HCT116 (cell line): Measurements from ENCODE around the gene PRKG1. TPM values are rescaled to one million over a fixed set of nuclear protein-coding genes. Genes with fewer than 3 reads are reported as not detected.

Experiments used
- ATAC-seq: fragments of 200-7000 bp; cut with Tn5 transposase; 2 replicates; pipeline ENCODE4 v1.9.1; 2020; ENCODE audit warnings: mild to moderate bottlenecking, moderate library complexity
- BruUV-seq: library from RNA; stranded (reverse); fragments of 400-500 nt; replicated peaks from 2 replicates; lab custom pipeline; 2021; lab: Mats Ljungman, UMichigan
- CTCF ChIA-PET: fragments of 300-600 bp; sonication (Branson Sonifier 250); formaldehyde crosslinking; loops from one replicate; lab custom pipeline; 2021; ENCODE audit warnings: antibody characterized with exemption; lab: Charles Lee
- POLR2A ChIA-PET: fragments of 300-600, 350-600 bp; sonication (Branson Sonifier 250); formaldehyde crosslinking; loops from one replicate; lab custom pipeline; 2021; ENCODE audit warnings: antibody characterized with exemption; lab: Charles Lee
- RAD21 ChIA-PET, 2 experiments: fragments of 300-600 bp; sonication (Branson Sonifier 250); formaldehyde crosslinking; loops; one replicate each; lab custom pipeline; 2023; ENCODE audit warnings: low total read pairs in 2 of 2; ENCODE audit not compliant: uncharacterized antibody in 2 of 2, unreplicated experiment in 2 of 2, low non-redundant PET in 1 of 2; lab: Charles Lee
- DNase-seq: peaks from one replicate; pipeline ENCODE4 v3.0.0-alpha.2; 2010; ENCODE audit warnings: low read depth, low spot score
- H2AFZ ChIP-seq: fragments of 200-600 bp; shearing (Covaris generic), sonication (generic); 2 replicates; pipeline ENCODE4 v1.6.1; 2017; ENCODE audit warnings: low read depth, mixed run types, mixed read lengths, antibody characterized with exemption, low read length; ENCODE audit not compliant: poor library complexity, severe bottlenecking
- H3K27ac ChIP-seq: 2 replicates; pipeline ENCODE4 v1.5.1; 2012; ENCODE audit warnings: low read depth, low read length
- H3K27me3 ChIP-seq: fragments of 200-600 bp; sonication (generic); 2 replicates; pipeline ENCODE4 v1.6.1; 2016; ENCODE audit warnings: mixed run types, low read length, mixed read lengths; ENCODE audit not compliant: insufficient read depth
- H3K36me3 ChIP-seq, 2 experiments: fragments of 200-500 bp in 1 of 2; fragments of 200-600 bp in 1 of 2; sonication (Bioruptor generic) in 1 of 2; sonication (generic) in 1 of 2; 2 replicates each; pipeline versions ENCODE4 v1.5.1 to v1.6.1; 2014 to 2016; ENCODE audit warnings: low read length in 2 of 2, inconsistent platforms in 1 of 2, mixed read lengths in 1 of 2, mixed run types in 1 of 2; ENCODE audit not compliant: insufficient read depth in 2 of 2, control insufficient read depth in 1 of 2
- H3K4me1 ChIP-seq, 2 experiments: fragments of 200-600 bp in 1 of 2; sonication (generic) in 1 of 2; 2 replicates each; pipeline versions ENCODE4 v1.5.1 to v1.6.1; 2012 to 2017; ENCODE audit warnings: low read length in 2 of 2, inconsistent platforms in 1 of 2, mild to moderate bottlenecking in 1 of 2, mixed read lengths in 1 of 2, mixed run types in 1 of 2, moderate library complexity in 1 of 2; ENCODE audit not compliant: insufficient read depth in 2 of 2, control insufficient read depth in 1 of 2
- H3K4me2 ChIP-seq: fragments of 200-600 bp; sonication (generic); 2 replicates; pipeline ENCODE4 v1.6.1; 2017; ENCODE audit warnings: mixed run types, low read length, mixed read lengths
- H3K4me3 ChIP-seq, 2 experiments: fragments of 200-600 bp in 1 of 2; sonication (generic) in 1 of 2; replicated peaks in 1 of 2; 2 replicates each; pipeline ENCODE4 v1.5.1; 2011 to 2016; ENCODE audit warnings: low read length in 2 of 2, control low read depth in 1 of 2, low read depth in 1 of 2, mild to moderate bottlenecking in 1 of 2, mixed read lengths in 1 of 2, mixed run types in 1 of 2
- H3K79me2 ChIP-seq: fragments of 200-600 bp; sonication (generic); 2 replicates; pipeline ENCODE4 v1.6.1; 2017; ENCODE audit warnings: mild to moderate bottlenecking, mixed run types, low read length, moderate library complexity, mixed read lengths; ENCODE audit not compliant: insufficient read depth
- H3K9ac ChIP-seq: fragments of 200-600 bp; sonication (generic); 2 replicates; pipeline ENCODE4 v1.6.1; 2016; ENCODE audit warnings: low read length, mixed read lengths
- H3K9me2 ChIP-seq: fragments of 200-600 bp; sonication (generic), shearing (Covaris generic); 2 replicates; pipeline ENCODE4 v1.6.1; 2017; ENCODE audit warnings: mixed run types, mild to moderate bottlenecking, moderate library complexity; ENCODE audit not compliant: insufficient read depth
- H3K9me3 ChIP-seq, 2 experiments: fragments of 200-500 bp in 1 of 2; fragments of 200-600 bp in 1 of 2; sonication (Bioruptor generic) in 1 of 2; sonication (generic) in 1 of 2; 2 replicates each; pipeline ENCODE4 v1.6.1; 2014 to 2017; ENCODE audit warnings: low read length in 2 of 2, mixed read lengths in 2 of 2, inconsistent platforms in 1 of 2, low read depth in 1 of 2, mild to moderate bottlenecking in 1 of 2, mixed run types in 1 of 2, moderate library complexity in 1 of 2; ENCODE audit not compliant: control insufficient read depth in 1 of 2, insufficient read depth in 1 of 2
- H4K20me1 ChIP-seq: fragments of 200-600 bp; sonication (generic), shearing (Covaris generic); 2 replicates; pipeline ENCODE4 v1.6.1; 2017; ENCODE audit warnings: mixed run types, mild to moderate bottlenecking, moderate library complexity; ENCODE audit not compliant: insufficient read depth
- CBX3 ChIP-seq: IDR thresholded peaks from 2 replicates; pipeline ENCODE4 v1.6.1; 2012; ENCODE audit warnings: low read depth
- CEBPB ChIP-seq: IDR thresholded peaks from 2 replicates; pipeline ENCODE4 v1.6.1; 2012; ENCODE audit warnings: low read depth
- EGR1 ChIP-seq: IDR thresholded peaks from 2 replicates; pipeline ENCODE4 v1.6.1; 2012; ENCODE audit warnings: low read depth
- ELF1 ChIP-seq: IDR thresholded peaks from 2 replicates; pipeline ENCODE4 v1.6.1; 2012; ENCODE audit warnings: low read depth, borderline replicate concordance
- FOSL1 ChIP-seq: IDR thresholded peaks from 2 replicates; pipeline ENCODE4 v1.6.1; 2012; ENCODE audit warnings: low read depth
- JUND ChIP-seq: IDR thresholded peaks from 2 replicates; pipeline ENCODE4 v1.6.1; 2012
- RAD21 ChIP-seq: IDR thresholded peaks from 2 replicates; pipeline ENCODE4 v1.6.1; 2012; ENCODE audit warnings: low read depth, mild to moderate bottlenecking
- SP1 ChIP-seq: IDR thresholded peaks from 2 replicates; pipeline ENCODE4 v1.6.1; 2012; ENCODE audit warnings: low read depth
- TCF7L2 ChIP-seq: IDR thresholded peaks from 2 replicates; pipeline ENCODE4 v1.7.0; 2011; ENCODE audit warnings: borderline replicate concordance, inconsistent platforms; ENCODE audit not compliant: insufficient read depth, insufficient read length; ENCODE audit errors: extremely low read depth
- YY1 ChIP-seq: IDR thresholded peaks from 2 replicates; pipeline ENCODE4 v1.6.1; 2011; ENCODE audit warnings: low read length, low read depth, moderate library complexity, mild to moderate bottlenecking; ENCODE audit not compliant: insufficient replicate concordance; ENCODE audit errors: extremely low read depth
- ZFX ChIP-seq: fragments of 450-650 bp; IDR thresholded peaks from 2 replicates; pipeline ENCODE4 v1.6.1; 2017
- ZNF274 ChIP-seq: fragments of 200-500 bp; sonication (Bioruptor generic); IDR thresholded peaks from 2 replicates; pipeline ENCODE4 v1.6.1; 2014; ENCODE audit warnings: mild to moderate bottlenecking, low read depth, low read length, inconsistent platforms
- intact Hi-C: fragments of 100-400 bp; cut with micrococcal nuclease; formaldehyde crosslinking; loops from 2 replicates; pipeline ENCODE4 v1.10.0; 2022
- total RNA-seq: library from RNA; stranded (reverse); gene quantifications from one replicate; pipeline ENCODE4 v1.2.1, GENCODE V29; 2021; ENCODE audit not compliant: unreplicated experiment
- TF ChIP-seq, protein P1 (sequence below): IDR thresholded peaks from 2 replicates; pipeline ENCODE4 v1.6.1; 2012; ENCODE audit warnings: low read depth
- TF ChIP-seq, protein P2 (sequence below): IDR thresholded peaks from 2 replicates; pipeline ENCODE4 v1.6.1; 2011; ENCODE audit warnings: mild to moderate bottlenecking, low read length, moderate library complexity; ENCODE audit not compliant: insufficient replicate concordance; ENCODE audit errors: extremely low read depth

Gene PRKG1
- total RNA-seq, 1 experiment from 2014 or later, result 1.4 TPM

DNA sequence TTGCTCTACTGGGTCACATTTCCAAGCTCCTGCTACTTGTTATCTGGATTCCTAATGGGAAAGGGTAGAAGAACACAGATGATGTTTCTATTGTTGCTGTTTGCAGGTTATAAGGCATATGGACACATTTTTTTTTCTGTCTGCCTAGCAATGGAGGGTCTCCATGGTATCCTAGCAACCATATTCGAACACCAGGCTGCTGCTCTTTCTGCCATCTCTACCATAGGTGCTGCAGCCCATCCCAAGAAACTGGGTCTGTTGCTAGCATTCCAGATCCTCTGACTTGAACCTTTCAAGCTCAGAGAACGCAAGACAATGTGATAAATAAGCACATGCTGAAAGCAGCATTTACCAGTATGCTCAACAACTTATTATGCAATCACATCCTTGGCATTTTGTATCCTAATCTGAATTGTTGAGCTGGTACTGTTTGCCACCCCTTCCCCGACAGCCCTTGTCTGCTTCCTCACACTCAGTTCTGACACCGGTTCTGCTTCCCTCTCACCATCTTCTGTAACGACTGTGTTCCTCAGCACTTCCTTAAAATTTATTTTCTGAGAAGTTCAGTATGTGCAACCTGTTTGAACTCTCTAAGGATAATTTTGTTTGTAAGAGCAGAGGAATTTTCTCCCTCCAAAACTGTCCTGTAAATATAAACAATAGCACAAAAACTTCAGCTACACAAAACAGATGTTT is 6.2 kb downstream of the PRKG1 start:
- H3K27me3 ChIP-seq, result peaks cover 34% of the 10 kb centered on the region
- H2AFZ ChIP-seq, result no peak overlapping the region
- DNase-seq, result no peak
- no peaks in the 10 kb centered on the region for H3K4me1 ChIP-seq
- no peaks in the 10 kb centered on the region for H3K9me3 ChIP-seq
- intact Hi-C loops, result no loop called here
- no TSS peak for BruUV-seq
- ChIA-PET RAD21 (no interaction called here), POLR2A (no interaction called here), CTCF (no interaction called here)
- H3K27ac ChIP-seq, result no peak overlapping the region
- no peak overlapping the region for H3K4me2 ChIP-seq
- H3K79me2 ChIP-seq, result no peaks in the 10 kb centered on the region
- no peaks in the 10 kb centered on the region for H3K36me3 ChIP-seq
- no peak overlapping the region for H3K9ac ChIP-seq
- no peaks in the 10 kb centered on the region for H3K9me2 ChIP-seq
- no peak overlapping the region for H3K4me3 ChIP-seq
- no peak for TF ChIP-seq TCF7L2
- no peak for TF ChIP-seq CBX3
- no peak for TF ChIP-seq FOSL1
- TF ChIP-seq, protein P1, sequence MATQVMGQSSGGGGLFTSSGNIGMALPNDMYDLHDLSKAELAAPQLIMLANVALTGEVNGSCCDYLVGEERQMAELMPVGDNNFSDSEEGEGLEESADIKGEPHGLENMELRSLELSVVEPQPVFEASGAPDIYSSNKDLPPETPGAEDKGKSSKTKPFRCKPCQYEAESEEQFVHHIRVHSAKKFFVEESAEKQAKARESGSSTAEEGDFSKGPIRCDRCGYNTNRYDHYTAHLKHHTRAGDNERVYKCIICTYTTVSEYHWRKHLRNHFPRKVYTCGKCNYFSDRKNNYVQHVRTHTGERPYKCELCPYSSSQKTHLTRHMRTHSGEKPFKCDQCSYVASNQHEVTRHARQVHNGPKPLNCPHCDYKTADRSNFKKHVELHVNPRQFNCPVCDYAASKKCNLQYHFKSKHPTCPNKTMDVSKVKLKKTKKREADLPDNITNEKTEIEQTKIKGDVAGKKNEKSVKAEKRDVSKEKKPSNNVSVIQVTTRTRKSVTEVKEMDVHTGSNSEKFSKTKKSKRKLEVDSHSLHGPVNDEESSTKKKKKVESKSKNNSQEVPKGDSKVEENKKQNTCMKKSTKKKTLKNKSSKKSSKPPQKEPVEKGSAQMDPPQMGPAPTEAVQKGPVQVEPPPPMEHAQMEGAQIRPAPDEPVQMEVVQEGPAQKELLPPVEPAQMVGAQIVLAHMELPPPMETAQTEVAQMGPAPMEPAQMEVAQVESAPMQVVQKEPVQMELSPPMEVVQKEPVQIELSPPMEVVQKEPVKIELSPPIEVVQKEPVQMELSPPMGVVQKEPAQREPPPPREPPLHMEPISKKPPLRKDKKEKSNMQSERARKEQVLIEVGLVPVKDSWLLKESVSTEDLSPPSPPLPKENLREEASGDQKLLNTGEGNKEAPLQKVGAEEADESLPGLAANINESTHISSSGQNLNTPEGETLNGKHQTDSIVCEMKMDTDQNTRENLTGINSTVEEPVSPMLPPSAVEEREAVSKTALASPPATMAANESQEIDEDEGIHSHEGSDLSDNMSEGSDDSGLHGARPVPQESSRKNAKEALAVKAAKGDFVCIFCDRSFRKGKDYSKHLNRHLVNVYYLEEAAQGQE, result no peak
- no peak for TF ChIP-seq ELF1
- no peak for TF ChIP-seq JUND
- no peak for TF ChIP-seq EGR1
- TF ChIP-seq SP1, result no peak
- no peak for TF ChIP-seq CEBPB
- no peak for TF ChIP-seq YY1
- TF ChIP-seq, protein P2, sequence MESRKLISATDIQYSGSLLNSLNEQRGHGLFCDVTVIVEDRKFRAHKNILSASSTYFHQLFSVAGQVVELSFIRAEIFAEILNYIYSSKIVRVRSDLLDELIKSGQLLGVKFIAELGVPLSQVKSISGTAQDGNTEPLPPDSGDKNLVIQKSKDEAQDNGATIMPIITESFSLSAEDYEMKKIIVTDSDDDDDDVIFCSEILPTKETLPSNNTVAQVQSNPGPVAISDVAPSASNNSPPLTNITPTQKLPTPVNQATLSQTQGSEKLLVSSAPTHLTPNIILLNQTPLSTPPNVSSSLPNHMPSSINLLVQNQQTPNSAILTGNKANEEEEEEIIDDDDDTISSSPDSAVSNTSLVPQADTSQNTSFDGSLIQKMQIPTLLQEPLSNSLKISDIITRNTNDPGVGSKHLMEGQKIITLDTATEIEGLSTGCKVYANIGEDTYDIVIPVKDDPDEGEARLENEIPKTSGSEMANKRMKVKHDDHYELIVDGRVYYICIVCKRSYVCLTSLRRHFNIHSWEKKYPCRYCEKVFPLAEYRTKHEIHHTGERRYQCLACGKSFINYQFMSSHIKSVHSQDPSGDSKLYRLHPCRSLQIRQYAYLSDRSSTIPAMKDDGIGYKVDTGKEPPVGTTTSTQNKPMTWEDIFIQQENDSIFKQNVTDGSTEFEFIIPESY, result no peak
- TF ChIP-seq ZNF274, result no peak
- no peak for TF ChIP-seq RAD21
- no peak for TF ChIP-seq ZFX
- ATAC-seq, result no peak
- no peaks in the 10 kb centered on the region for H4K20me1 ChIP-seq
